Stimulated activated CD8-positive, alpha-beta memory T cell treated with anti-CD3 and anti-CD28 coated beads, Interleukin-12 subunit alpha, Interleukin-12 subunit beta, amount 100 ng/mL, for 24 hours (primary cell): ENCODE measurements around the gene UBE3D.
"Not testable (repeated sequence)": the region's sequence is repeated elsewhere in the genome, so short reads cannot be mapped to it uniquely, and the experiment has no call there.

Source experiments
- DNase-seq: peaks from one replicate; pipeline ENCODE4 v3.0.0-alpha.2; 2020; ENCODE audit errors: extremely low read depth

UBE3D gene

GRCh38 chr6:82914511-82914910, 151.1 kb downstream of the UBE3D start:
- DNase-seq = no peak

GRCh38 chr6:82910820-82911219, 154.8 kb downstream of the UBE3D start:
- DNase-seq = no peak

GRCh38 chr6:82910395-82910794, 155.2 kb downstream of the UBE3D start:
- DNase-seq = no peak

- no peak for DNase-seq
Measured at GRCh38 chr6:82909551-82909950, 156.1 kb downstream of the UBE3D start.

GRCh38 chr6:82908661-82909060, 157.0 kb downstream of the UBE3D start:
- no peak for DNase-seq

- no peak for DNase-seq
Measured at GRCh38 chr6:82906951-82907350, 158.7 kb downstream of the UBE3D start.

- DNase-seq = no peak
Measured at GRCh38 chr6:82906489-82906888, 159.2 kb downstream of the UBE3D start.

- DNase-seq = no peak
Measured at GRCh38 chr6:82904860-82905259, 160.8 kb downstream of the UBE3D start.

GRCh38 chr6:82904257-82904656, 161.4 kb downstream of the UBE3D start:
- no peak for DNase-seq

GRCh38 chr6:82902290-82902689, 163.4 kb downstream of the UBE3D start:
- no peak for DNase-seq

- no peak for DNase-seq
Measured at GRCh38 chr6:82894653-82895259, 170.9 kb downstream of the UBE3D start.

- no peak for DNase-seq
Measured at GRCh38 chr6:82893889-82894652, 171.6 kb downstream of the UBE3D start.

- not testable (repeated sequence) for DNase-seq
Measured at GRCh38 chr6:82891503-82891902, 174.1 kb downstream of the UBE3D start.

GRCh38 chr6:82891076-82891475, 174.6 kb downstream of the UBE3D start:
- DNase-seq = no peak

- DNase-seq = no peak
Measured at GRCh38 chr6:82890240-82890639, 175.4 kb downstream of the UBE3D start.

GRCh38 chr6:82889143-82889542, 176.5 kb downstream of the UBE3D start:
- DNase-seq = no peak

- DNase-seq = no peak
Measured at GRCh38 chr6:82882363-82883023, 183.1 kb downstream of the UBE3D start.

GRCh38 chr6:82881519-82881918, 184.1 kb downstream of the UBE3D start:
- no peak for DNase-seq

- no peak for DNase-seq
Measured at GRCh38 chr6:82878812-82879211, 186.8 kb downstream of the UBE3D start.

- DNase-seq = no peak
Measured at GRCh38 chr6:82877213-82878195, 188.1 kb downstream of the UBE3D start.

GRCh38 chr6:82875573-82876185, 190.0 kb downstream of the UBE3D start:
- DNase-seq = no peak
